Sigmoid colon (tissue), 7 donors: Measurements from ENCODE around the gene FIGN. TPM values are rescaled to one million over a fixed set of nuclear protein-coding genes. Genes with fewer than 3 reads are reported as not detected.

Experiments
- DNase-seq: peaks from one replicate; pipeline ENCODE4 v3.0.0-alpha.2; 2019
- H3K27ac ChIP-seq, 4 donors: fragments of 200-600 bp; sonication (generic); one replicate each; pipeline ENCODE4 v1.5.1; 2016 to 2019; ENCODE audit warnings: mild to moderate bottlenecking in 1 of 4
- H3K27me3 ChIP-seq, 3 donors: fragments of 200-600 bp; sonication (generic); one replicate each; pipeline ENCODE4 v1.5.1; 2019; ENCODE audit warnings: mild to moderate bottlenecking in 1 of 3
- H3K36me3 ChIP-seq, 4 donors: fragments of 200-600 bp; sonication (generic); one replicate each; pipeline ENCODE4 v1.5.1; 2016 to 2019
- H3K4me1 ChIP-seq, 4 donors: fragments of 200-600 bp; sonication (generic); one replicate each; pipeline ENCODE4 v1.5.1; 2017 to 2019
- H3K4me3 ChIP-seq, 4 donors: fragments of 200-600 bp; sonication (generic); one replicate each; pipeline ENCODE4 v1.5.1; 2017 to 2019; ENCODE audit warnings: mild to moderate bottlenecking in 2 of 4, moderate library complexity in 1 of 4
- H3K9me3 ChIP-seq, 4 donors: fragments of 200-600 bp in 3 of 4; sonication (generic) in 3 of 4; one replicate each; pipeline versions ENCODE4 v1.5.1 to v1.6.1; 2013 to 2019
- EP300 ChIP-seq, 4 donors: sonication (generic); formaldehyde crosslinking; IDR thresholded peaks; one replicate each; pipeline ENCODE4 v1.6.1; 2017; ENCODE audit warnings: antibody characterized with exemption in 4 of 4
- POLR2A ChIP-seq, 2 donors: fragments of 450-650 bp; IDR thresholded peaks; one replicate each; pipeline ENCODE4 v1.6.1; 2016; ENCODE audit warnings: antibody characterized with exemption in 2 of 2, mild to moderate bottlenecking in 2 of 2, moderate library complexity in 2 of 2
- POLR2AphosphoS5 ChIP-seq, 4 donors: sonication (generic); formaldehyde crosslinking; IDR thresholded peaks; one replicate each; pipeline ENCODE4 v1.6.1; 2017; ENCODE audit warnings: antibody characterized with exemption in 4 of 4
- WGBS, 2 donors: extraction: QIAGEN DNeasy Blood & Tissue Kit; methylation state at CpG; one replicate each; pipeline ENCODE4 v1.1.7; 2013; 5-methylcytosine and 5-hydroxymethylcytosine counted together
- intact Hi-C: fragments of 100-400 bp; cut with DNase I; formaldehyde crosslinking; loops from one replicate; pipeline ENCODE4 v1.15.1; 2023
- polyA plus RNA-seq, 3 donors: library from polyadenylated mRNA; stranded (reverse); fragments of 200-250 nt; gene quantifications; one replicate each; pipeline ENCODE4 v1.2.3, GENCODE V29; 2013
- total RNA-seq, 4 donors: library from RNA; depleted of rRNA; stranded (reverse); fragments of >200 nt; gene quantifications; one replicate each; pipeline ENCODE4 v1.1.0, GENCODE V29; 2016
- TF ChIP-seq, protein P1 (sequence below), 4 experiments: fragments of 450-650 bp in 3 of 4; fragments of 200-600 bp in 1 of 4; IDR thresholded peaks; one replicate each; pipeline ENCODE4 v1.5.1; 2016 to 2019; ENCODE audit warnings: antibody characterized with exemption in 4 of 4, mild to moderate bottlenecking in 3 of 4, moderate library complexity in 2 of 4
- donor health status: healthy with polysubstance abuse.
- donor health status: Bipolar disorder and iron deficiency.
- donor health status: healthy.

Gene FIGN
- total and polyA plus RNA-seq, 7 donors: under 0.01 to 8.0 (median 3.7) TPM; not detected in 1

DNA sequence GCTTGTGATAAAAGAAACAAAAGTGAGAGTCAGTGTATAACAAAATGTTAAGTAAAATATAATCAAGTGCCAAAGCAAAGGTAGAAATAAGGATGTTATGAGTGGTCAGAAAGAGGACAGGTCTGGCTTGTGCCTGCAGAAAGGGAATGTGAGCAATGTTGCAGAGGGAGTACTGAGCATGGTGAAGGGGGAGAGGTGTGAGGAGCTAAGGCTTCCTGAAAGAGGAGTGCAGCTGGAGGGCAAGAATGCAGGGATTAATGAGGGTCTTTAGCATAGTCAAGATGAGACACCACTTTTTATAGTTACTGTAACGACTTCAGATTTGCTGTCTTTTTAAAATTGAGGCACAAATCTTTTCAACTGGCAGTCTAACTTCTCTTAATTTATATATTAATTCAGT lies 22.0 kb upstream of the FIGN start:
- no peak for DNase-seq
- H3K27ac ChIP-seq: no peak overlapping the region
- intact Hi-C loops: no loop called here
- H3K27me3 ChIP-seq: no peaks in the 10 kb centered on the region
- 29 to 40% methylated on average over 1 of the region's 1 CpG for WGBS, 2 donors
- H3K36me3 ChIP-seq: no peaks in the 10 kb centered on the region
- H3K4me1 ChIP-seq: peaks cover 0 to 5% (median 0%) of the 10 kb centered on the region in 4 donors
- no peak for TF ChIP-seq EP300 (IDR thresholded peaks at IDR 0.05)
- no peak for TF ChIP-seq POLR2AphosphoS5 (IDR thresholded peaks at IDR 0.05)
- TF ChIP-seq, protein P1, sequence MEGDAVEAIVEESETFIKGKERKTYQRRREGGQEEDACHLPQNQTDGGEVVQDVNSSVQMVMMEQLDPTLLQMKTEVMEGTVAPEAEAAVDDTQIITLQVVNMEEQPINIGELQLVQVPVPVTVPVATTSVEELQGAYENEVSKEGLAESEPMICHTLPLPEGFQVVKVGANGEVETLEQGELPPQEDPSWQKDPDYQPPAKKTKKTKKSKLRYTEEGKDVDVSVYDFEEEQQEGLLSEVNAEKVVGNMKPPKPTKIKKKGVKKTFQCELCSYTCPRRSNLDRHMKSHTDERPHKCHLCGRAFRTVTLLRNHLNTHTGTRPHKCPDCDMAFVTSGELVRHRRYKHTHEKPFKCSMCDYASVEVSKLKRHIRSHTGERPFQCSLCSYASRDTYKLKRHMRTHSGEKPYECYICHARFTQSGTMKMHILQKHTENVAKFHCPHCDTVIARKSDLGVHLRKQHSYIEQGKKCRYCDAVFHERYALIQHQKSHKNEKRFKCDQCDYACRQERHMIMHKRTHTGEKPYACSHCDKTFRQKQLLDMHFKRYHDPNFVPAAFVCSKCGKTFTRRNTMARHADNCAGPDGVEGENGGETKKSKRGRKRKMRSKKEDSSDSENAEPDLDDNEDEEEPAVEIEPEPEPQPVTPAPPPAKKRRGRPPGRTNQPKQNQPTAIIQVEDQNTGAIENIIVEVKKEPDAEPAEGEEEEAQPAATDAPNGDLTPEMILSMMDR (IDR thresholded peaks at IDR 0.05): no peak
- TF ChIP-seq POLR2A (IDR thresholded peaks at IDR 0.05): no peak
- H3K4me3 ChIP-seq: no peak overlapping the region
- H3K9me3 ChIP-seq: no peaks in the 10 kb centered on the region

DNA sequence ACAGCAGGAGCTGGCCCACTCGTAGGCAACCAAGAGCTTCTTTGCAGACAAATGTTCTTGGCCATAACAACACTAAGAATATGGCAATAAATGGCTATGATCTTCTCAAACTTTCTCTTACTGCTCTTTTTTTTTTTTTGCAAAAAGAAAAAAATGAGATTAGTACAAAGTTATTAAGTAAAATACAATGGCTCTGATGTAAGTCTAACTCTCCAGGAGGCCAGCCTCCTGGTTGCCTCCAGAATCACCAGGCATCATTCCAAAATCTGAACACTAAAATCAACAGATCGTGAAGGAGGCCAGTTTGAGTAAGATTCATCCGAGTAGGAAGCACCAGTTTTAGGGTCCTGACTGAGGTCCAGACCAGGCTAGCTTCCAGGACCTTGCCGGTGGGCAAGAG lies 20.8 kb upstream of the FIGN start:
- 54 to 77% methylated on average over 4 of the region's 4 CpGs for WGBS, 2 donors
- no peaks in the 10 kb centered on the region for H3K36me3 ChIP-seq
- H3K9me3 ChIP-seq: no peaks in the 10 kb centered on the region
- intact Hi-C loops: no loop called here
- peaks cover 0 to 7% (median 0%) of the 10 kb centered on the region in 4 donors for H3K4me1 ChIP-seq
- TF ChIP-seq POLR2A (IDR thresholded peaks at IDR 0.05): no peak
- TF ChIP-seq, protein P1 (IDR thresholded peaks at IDR 0.05): no peak
- no peak for TF ChIP-seq POLR2AphosphoS5 (IDR thresholded peaks at IDR 0.05)
- TF ChIP-seq EP300 (IDR thresholded peaks at IDR 0.05): no peak
- DNase-seq: no peak
- no peak overlapping the region for H3K27ac ChIP-seq
- H3K4me3 ChIP-seq: no peak overlapping the region
- H3K27me3 ChIP-seq: no peaks in the 10 kb centered on the region

DNA sequence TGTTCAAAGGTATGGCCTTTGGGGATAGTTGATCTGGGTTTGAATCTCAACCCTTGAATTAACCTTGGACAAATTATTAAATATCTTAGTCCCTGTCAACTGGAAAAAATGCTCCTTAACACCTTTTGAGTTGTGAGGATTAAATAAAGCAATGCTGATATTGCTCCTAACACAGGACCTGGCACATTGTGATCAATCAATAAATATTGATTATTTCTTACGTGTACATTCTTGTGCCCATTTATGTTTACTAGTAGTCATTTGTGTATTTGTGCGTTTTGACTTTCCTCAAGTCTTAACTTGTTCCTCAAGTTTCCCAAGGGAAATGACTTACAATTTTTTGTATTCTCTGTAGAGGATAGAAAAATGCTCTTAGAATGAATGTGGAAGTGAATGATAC lies 19.6 kb upstream of the FIGN start:
- H3K36me3 ChIP-seq: no peaks in the 10 kb centered on the region
- H3K9me3 ChIP-seq: no peaks in the 10 kb centered on the region
- TF ChIP-seq, protein P1 (IDR thresholded peaks at IDR 0.05): no peak
- no peak for TF ChIP-seq POLR2AphosphoS5 (IDR thresholded peaks at IDR 0.05)
- TF ChIP-seq POLR2A (IDR thresholded peaks at IDR 0.05): no peak
- no peak for TF ChIP-seq EP300 (IDR thresholded peaks at IDR 0.05)
- no peaks in the 10 kb centered on the region for H3K27me3 ChIP-seq
- 86 to 92% methylated on average over 2 of the region's 2 CpGs for WGBS, 2 donors
- peaks cover 0 to 7% (median 0%) of the 10 kb centered on the region in 4 donors for H3K4me1 ChIP-seq
- no peak overlapping the region for H3K27ac ChIP-seq
- intact Hi-C loops: no loop called here
- H3K4me3 ChIP-seq: no peak overlapping the region
- no peak for DNase-seq

DNA sequence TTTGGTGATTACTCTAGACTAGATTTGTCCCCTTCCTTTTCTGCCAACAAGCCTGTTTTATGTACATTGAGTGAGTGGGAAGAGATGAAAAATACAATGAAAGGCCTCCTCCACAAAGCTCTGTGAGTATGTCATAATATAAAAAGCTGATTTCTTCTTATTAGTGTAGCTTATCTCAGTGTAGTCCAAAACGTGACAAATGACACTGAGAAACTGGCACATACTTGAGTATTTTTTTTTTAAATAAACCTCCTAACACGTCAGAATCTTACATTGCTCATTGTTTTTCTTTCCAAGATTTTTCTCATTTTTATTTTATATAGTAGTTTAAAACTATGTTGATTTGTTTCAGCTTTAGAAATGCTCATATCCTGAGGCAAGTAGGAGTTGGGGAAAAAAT lies 17.9 kb upstream of the FIGN start:
- no peak overlapping the region for H3K4me3 ChIP-seq
- H3K36me3 ChIP-seq: no peaks in the 10 kb centered on the region
- DNase-seq: no peak
- H3K27me3 ChIP-seq: no peaks in the 10 kb centered on the region
- H3K27ac ChIP-seq: no peak overlapping the region
- intact Hi-C loops: no loop called here
- TF ChIP-seq, protein P1 (IDR thresholded peaks at IDR 0.05): no peak
- no peak for TF ChIP-seq POLR2AphosphoS5 (IDR thresholded peaks at IDR 0.05)
- TF ChIP-seq POLR2A (IDR thresholded peaks at IDR 0.05): no peak
- TF ChIP-seq EP300 (IDR thresholded peaks at IDR 0.05): no peak
- no peaks in the 10 kb centered on the region for H3K9me3 ChIP-seq
- H3K4me1 ChIP-seq: peaks cover 0 to 7% (median 0%) of the 10 kb centered on the region in 4 donors
- WGBS, 2 donors: 30 to 63% methylated on average over 2 of the region's 2 CpGs

DNA sequence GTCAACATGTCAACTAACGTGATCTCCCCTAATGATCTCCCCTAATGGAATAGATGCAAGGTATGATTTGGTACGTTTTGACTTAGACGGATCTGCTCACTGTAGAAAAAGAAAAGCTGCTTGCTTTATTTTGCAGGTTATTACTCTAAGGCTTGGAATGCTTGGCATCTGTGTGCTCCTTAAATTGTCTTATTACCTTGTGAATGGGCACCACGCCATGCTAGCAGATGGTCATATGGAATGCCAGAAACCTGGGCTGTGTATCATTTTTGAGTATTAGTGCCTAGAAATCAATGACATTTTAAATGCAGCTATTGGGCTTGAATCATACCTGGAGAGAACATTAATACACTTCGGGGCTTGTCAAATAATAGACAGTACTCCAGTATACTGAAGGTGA lies 16.5 kb upstream of the FIGN start:
- no peak for TF ChIP-seq EP300 (IDR thresholded peaks at IDR 0.05)
- TF ChIP-seq POLR2AphosphoS5 (IDR thresholded peaks at IDR 0.05): no peak
- WGBS, 2 donors: 63 to 83% methylated on average over 5 of the region's 5 CpGs

More for the DNA sequence above, 16.5 kb upstream of the FIGN start:
- intact Hi-C loops: no loop called here
- H3K4me3 ChIP-seq: no peak overlapping the region
- DNase-seq: no peak
- no peak overlapping the region for H3K27ac ChIP-seq
- H3K4me1 ChIP-seq: peaks cover 0 to 7% (median 0%) of the 10 kb centered on the region in 4 donors
- no peaks in the 10 kb centered on the region for H3K27me3 ChIP-seq
- no peaks in the 10 kb centered on the region for H3K36me3 ChIP-seq
- H3K9me3 ChIP-seq: no peaks in the 10 kb centered on the region
